ENCODE data around the gene LANCL3.

The LANCL3 gene

DNA sequence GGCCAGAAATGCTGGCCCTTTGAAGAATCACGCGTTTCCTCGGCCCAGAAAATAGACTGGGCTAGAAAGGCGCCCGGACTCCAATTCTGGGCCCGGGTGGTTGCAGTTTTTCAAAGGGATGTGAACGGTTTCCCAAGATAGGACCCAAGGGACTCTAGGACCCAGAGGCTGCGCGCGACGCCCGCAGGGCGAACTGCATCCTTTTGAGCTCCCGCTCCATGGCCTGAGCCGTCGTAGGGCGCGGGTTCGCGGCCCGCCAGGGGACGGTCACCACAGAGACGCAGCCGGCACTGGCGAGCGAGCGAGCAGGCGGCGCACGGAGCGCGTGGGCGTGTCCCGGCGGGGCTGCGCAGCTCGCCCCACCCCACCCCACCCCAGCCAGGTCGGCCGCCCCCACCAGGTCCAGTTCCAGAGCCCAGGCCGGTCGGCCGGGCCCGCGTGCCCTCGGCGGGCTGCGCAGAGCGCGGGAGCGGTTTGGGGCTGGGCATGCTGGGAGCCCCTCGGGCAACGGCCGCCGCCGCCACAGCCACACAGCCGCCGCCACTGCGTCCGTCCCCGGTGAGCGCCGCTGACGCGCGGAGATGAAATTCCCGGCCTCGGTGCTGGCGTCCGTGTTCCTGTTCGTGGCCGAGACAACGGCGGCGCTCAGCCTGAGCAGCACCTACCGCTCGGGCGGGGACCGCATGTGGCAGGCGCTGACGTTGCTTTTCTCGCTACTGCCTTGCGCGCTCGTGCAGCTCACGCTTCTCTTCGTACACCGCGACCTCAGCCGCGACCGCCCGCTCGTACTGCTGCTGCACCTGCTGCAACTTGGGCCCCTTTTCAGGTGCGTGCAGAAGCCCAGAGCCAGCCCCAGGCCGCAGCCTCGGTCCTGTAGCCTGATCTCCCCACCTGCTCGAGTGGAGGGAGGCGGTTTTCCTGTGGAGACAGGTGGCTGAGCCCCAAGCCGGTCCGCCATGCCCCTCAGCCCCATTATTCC, 114.2 kb downstream of the LANCL3 start, which contains the start of gene XK:
TSS of gene XK (plus strand) at position 411 of the 979 bp plus-strand sequence. CDS start at position 582, 171 bp downstream.
- peak; percentile 12 to 27 for DNase-seq

GRCh38 chrX:37686369-37686995, 115.0 kb downstream of the LANCL3 start:
- no peak for DNase-seq

DNA sequence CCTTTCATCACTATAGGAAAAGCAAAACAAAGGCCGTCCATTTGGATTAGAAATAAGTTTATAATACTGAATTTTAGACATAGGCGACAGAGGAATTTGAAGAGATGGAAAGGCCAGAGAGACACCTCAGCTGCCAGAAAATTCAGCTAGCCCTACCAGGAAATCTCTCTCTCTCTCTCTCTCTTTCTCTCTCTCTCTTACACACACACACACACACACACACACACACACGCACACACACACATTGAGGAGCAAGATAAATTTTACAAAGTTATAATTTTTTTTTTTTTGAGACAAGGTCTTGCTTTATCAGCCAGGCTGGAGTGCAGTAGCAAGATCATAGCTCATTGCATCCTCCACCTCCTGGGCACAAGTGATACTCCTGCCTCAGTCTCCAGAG, 115.5 kb downstream of the LANCL3 start:
- DNase-seq: no peak

GRCh38 chrX:37690119-37690518, 118.7 kb downstream of the LANCL3 start:
- DNase-seq: no peak

DNA sequence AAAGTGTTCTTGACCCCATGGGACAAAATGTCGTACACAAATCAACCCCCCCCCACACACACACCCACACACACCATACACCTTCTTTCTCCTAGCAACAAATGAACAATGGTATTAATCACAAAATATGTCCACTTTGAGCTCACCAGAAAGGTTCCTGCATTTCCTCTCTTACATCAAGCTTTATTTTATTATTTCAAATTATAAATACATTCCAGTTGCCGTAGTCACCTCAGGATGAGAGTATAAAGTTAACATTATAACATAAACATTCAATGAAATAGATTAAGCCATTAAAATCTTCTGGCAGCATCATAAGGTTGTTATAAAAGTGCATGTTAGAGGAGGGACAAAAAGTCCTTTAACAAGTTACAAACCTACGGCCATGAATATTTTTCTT, 121.5 kb downstream of the LANCL3 start:
- DNase-seq: no peak

- no peak for DNase-seq
Observed at GRCh38 chrX:37697169-37697760, 125.8 kb downstream of the LANCL3 start.

DNA sequence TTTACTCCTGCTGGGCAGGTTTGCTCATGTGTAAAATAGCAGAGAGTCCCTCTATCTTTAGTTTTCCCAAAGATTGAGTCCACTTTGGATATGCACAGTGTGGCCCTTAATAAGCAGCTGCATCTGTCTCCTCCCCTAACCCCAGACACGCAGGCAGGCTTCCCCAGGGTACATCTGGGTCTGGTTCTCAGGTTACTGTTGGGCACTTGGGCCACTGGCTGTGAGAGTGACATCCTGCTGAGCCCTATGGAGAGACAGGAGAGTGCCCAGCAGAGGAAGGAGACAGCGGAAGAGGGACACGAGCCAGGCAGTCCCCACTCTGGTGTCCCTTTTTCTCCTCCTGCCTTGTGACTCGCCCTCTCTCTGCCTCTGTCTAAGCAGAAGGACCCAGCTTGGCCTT, 130.1 kb downstream of the LANCL3 start:
- no peak for DNase-seq

DNA sequence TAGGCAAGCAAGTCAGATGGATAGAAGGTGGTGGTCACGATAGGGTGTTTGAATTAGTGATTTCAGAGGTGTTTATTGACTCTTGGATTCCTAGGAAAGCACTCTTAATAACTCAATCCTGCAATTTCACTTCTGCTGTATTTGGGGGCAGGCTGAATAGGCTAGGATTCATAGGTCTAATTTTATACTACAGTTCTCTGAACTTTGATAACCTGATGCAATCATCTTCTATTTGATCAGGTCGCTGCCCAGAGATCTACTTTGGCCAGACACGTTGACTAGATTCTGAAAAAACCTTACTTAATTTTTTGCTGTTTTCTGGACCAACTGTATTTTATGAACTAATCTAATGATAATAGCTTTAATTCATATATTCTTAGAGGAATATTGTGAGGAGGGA, 140.5 kb downstream of the LANCL3 start:
- no peak for DNase-seq

DNA sequence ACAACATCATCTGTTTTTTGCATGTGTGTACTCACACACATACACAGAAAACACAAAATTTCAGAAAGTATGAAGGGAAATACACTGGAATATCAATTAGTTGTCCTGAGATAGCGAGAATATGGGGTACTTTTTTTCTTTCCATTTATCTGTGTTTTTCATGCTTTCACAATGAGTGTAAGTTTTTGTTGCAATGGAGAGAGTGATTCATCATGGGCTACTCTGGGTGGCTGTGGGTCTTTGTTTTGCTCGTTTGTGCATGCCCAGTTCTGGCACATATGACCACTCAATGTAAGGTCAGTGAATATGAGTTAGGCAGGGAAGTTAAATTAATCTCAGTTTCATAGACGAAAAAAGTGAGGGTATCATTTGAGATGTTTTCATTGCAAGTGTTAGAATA, 141.0 kb downstream of the LANCL3 start:
- DNase-seq: no peak

- no peak for DNase-seq
Observed at GRCh38 chrX:37714479-37714878, 143.0 kb downstream of the LANCL3 start.

DNA sequence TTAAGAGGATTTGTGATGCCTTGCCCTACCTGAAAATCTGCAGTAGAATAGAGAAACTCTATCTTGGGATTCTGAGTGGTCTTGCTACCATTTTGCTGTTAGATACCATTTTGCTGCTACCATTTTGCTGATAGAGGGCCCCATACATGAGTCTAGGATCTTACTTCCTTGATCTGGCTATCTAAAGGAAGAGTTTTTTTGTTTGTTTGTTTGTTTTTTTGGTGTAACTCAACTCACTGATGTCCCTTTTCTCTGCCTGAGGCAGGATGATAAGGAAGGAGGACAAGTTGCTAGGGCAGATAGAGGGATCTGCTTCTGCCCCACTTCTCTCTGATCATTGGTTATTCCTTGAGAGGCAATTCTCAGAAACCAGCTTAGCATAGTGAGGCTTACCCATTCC, 145.1 kb downstream of the LANCL3 start:
- DNase-seq: no peak

- DNase-seq: no peak
Observed at GRCh38 chrX:37717708-37718107, 146.2 kb downstream of the LANCL3 start.

DNA sequence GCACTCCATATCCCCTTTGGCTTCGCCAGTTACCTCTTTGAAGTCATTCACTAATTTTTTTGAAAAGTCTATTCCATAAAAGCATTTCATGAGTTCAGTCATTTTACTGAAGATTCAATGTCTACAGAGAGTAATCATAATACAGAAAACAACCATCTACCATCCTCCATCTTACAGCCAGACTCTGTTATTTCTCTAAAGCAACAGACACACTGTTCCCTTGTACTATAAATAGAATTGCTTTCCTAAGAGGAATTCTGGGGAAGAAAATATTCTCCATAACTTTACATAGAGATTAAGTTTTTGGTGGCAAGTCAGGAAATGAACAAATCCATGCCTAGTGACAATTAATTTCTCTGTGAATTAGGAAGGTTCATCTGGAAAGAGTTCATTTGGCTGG, 151.1 kb downstream of the LANCL3 start:
- DNase-seq: no peak

DNA sequence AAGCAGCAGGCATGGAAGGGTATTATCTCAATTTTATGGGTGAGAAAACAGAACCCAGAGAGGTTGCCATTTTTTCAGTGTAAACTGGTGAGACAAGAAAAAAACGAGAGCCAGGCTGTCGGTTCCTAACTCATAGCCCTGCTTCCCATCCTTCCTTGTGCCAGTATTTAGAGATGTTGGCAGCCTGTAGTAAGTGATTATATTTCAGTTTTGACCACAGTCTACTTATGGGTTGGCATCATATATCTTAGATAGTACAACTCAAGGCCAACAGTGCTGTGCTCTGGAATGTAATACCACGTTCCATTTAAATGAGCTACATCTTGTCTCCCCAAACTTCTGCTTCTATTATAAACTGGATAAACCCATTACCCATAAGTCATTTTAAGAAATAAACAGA, 154.9 kb downstream of the LANCL3 start:
- DNase-seq: no peak
